Measurements from ENCODE around the gene KAT8.
A peak's percentile ranks its signal among the peaks of the same experiment; 100 is the strongest.
"Not testable (repeated sequence)": the region's sequence is repeated elsewhere in the genome, so short reads cannot be mapped to it uniquely, and the experiment has no call there.

Gene KAT8

DNA sequence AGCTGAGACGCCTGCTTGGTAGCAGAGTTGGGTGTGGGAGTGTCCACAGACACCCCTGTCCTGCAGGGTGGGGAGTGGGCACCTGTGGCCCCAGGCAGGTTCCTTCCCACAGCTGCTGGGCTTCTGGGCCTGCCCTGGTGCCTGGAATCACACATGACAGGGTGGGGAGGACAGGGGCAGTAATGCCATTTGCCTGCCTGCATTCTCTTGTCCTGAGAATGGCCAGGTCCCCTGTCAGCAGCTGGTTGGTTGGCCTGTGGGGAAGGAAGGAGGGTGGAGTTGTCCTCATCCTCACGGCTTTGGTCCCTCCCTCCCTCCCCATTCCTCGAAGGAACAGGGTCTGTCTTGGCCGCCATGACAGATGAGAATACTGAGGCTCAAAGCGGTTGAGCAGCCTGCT is 33.9 kb upstream of the KAT8 start:
- FAIRE-seq (no peak), DNase-seq (ENCODE audit: insufficient read length, low spot score) (no peak)

DNA sequence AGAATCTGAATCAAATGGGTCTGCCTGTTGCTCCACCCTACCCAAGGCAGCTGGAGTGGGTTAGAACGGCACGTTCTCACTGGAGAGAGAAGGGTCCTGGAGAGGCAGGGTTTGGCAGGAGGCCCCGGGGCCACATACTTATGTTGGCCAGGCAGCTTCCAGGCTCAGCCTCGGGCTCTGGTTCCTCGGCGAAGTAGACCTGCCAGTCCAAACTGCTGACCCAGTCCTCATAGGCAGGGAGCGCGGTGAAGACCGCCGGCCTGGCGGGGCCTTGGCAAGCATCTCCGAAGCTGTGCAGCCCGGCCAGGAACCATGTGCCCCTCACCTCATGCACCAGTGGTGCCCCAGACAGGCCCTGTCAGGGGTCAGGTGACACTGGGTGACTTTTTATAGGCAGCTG is 33.5 kb upstream of the KAT8 start:
- no peak for DNase-seq (ENCODE audit: insufficient read length, low spot score)
- FAIRE-seq, result no peak

DNA sequence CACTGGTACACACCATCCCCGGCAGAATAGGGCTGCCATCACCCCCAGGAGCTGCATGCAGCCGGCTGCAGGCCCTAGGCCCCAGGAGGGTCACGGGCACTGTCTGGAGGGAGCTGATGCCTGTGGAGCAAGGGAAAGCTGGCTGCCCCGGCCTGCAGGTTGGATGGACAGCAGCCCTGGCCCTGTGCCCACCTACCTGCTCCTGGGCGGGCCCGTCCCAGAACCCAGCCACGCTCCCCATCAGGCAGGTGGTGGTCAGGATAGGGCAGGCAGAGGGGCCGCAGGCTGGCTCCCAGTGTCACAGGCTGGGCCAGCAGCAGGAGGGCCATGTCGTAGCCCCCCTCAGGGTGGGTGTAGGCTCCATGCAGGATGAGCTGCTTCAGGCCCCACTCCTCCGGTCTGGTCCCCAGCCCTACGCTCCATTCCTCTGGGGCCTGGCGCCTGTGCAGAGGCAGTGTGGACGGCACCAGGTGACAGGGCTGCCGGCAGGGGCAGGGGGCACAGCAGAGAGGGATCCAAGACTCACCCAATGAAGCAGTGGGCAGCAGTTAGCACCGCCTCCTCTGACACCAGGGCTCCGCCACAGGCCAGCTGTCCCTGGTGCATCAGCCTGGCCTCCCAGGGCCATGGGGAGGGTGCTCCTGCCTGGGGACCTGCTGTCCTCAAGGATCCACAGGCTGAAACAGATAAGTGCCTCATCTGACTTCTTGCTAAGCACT is 32.7 kb upstream of the KAT8 start:
- no peak for DNase-seq (ENCODE audit: insufficient read length, low spot score)
- FAIRE-seq, result no peak

DNA sequence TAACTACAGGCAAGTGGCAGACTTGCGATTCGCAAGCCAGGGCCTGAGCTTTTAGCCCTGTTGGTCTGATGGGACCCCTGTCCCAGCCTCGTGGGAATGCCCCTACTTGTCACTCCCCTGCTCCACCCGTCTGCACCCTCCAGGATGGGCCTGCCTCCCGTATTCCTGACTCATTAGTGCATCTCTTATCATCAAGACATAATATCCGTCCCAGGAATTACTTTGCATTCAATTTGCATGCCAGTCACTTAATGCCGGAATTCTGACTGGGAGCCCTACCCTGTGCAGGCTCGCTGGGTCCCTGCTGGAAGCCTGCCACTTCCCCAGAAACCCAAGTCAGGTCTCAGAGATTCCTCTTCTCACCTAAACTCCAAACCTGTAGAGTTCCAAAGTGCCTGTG is 32.1 kb upstream of the KAT8 start:
- FAIRE-seq (no peak), DNase-seq (ENCODE audit: insufficient read length, low spot score) (no peak)

DNA sequence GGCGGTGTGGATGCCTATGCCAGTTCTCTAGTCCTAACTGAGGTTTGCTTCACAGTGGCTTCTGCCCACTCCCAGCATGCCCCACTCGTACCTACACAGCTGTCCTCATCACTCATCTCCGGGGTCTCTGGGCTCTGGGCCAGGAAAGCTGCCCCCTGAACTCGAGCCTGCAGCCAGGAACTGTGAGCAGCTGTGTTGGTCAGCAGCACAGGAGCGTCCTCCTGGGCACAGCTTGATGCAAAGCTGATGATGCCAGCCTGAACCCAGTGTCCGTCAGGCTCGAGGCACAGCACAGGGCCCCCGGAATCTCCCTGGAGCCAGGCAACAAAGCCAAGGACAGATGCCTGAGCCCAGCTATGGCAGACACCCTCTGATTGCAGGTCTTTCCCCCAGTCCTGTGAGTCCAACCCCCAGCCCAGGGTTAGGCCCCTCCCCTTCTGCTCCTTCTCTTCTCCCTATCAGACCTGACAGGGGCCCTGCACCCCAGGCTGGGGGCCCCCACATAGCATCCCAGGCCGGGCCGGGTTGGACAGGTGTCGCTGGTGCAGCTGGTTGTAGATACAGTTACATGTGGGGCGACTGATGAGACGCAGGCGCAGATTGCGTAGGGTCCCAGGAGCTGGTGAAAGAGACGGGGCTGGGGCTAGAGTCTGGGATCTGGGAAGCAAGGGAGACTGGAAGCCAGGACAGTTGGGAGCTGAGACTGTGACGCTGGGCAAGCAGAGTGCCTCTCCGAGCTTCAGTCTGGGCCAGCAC is 31.4 kb upstream of the KAT8 start:
- DNase-seq (ENCODE audit: insufficient read length, low spot score) (no peak), FAIRE-seq (no peak)

DNA sequence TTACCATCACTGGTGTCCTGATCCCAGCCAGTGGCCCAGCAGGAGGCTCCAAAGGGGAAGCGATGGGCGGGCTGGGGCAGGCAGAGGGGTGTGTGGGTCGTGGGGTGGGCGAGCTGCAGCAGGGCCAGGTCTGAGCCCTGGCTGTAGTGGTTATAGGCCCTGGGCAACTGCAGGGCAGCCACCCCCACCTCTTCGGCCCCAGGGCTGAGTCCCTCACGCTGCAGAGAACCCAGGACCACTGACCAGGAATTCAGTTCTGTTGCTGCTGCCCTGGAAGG is 30.9 kb upstream of the KAT8 start:
- FAIRE-seq (no peak), DNase-seq (ENCODE audit: insufficient read length, low spot score) (no peak)

DNA sequence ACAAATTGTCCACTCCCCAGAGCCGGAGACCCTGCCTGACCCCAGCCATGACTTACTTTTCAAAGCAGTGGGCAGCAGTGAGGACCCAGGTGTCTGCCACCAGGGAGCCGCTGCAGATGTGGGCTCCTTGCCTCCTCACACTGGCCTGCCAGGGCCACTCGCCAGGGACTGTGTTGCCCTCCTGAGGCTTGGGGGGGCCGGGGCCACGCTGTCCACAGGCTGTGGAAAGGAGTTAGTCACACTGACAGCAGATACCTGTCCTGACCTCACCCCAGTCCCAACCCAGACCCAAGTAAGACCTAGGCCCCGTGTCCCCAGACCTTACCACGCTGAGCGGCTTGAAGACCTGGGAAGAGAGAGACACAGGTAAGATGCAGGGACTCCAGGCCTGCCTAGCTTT is 30.0 kb upstream of the KAT8 start:
- DNase-seq (ENCODE audit: insufficient read length, low spot score) (no peak), FAIRE-seq (no peak)

DNA sequence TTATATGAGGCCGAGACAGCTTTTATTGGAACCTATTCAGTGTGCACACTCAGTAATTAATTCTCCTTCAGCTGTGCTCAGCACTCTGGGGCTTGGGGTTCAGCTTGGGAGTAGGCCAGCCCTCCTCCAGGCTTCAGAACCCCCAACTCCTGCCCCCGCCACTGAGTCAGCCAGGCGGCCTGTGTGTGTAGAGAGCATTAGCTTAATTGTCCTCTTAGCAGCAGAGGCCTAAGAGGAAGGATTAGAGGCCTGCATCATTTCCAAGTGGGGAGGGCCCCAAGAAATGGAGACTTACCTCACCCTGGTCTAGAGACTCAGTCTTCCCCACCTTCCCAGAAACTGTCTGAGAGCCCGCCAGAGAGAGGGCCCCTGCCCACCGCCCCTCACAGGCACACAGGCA is 29.5 kb upstream of the KAT8 start:
- no peak for DNase-seq (ENCODE audit: insufficient read length, low spot score)

DNA sequence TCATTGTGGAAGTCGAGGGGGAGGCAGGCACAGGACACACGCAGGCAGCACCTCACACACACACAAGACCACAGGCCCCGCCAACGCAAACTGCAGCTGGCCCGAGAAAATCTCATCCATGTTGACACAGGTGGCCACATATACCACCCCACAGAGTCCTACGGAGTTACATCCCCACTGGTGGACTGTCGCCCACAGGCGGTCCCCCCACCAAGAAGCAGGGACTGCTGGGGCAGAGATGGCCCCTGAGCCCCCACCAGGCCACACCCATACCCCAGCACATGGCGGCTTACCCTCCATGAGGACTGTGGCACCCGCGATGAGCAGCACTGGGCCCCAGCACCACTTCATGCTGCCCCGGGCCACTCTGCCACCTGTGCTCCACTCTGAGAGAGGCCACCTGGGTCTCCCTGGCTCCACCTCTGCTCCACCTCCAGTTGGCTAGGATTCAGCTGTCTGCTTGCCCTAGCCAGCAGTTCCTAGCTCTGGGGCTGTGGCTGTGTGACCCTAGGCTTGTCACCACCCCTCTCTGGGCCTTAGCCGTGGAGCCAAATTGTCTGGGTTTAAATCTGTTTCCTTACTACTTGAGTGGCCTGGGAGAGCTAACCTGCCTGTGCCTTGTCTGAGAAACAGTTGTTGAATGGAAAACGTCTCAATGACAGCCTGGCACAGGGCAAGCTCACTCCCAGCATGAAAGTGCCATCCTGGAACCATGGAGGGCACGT is 28.8 kb upstream of the KAT8 start, which contains the start of gene PRSS53:
PRSS53 (minus strand) TSS at position 485 of the 725 bp plus-strand sequence; CDS start at position 351, 134 bp downstream.
- no peak for FAIRE-seq
- no peak for DNase-seq (ENCODE audit: insufficient read length, low spot score)

More for the DNA sequence above, 29.5 kb upstream of the KAT8 start:
- FAIRE-seq, result no peak

DNA sequence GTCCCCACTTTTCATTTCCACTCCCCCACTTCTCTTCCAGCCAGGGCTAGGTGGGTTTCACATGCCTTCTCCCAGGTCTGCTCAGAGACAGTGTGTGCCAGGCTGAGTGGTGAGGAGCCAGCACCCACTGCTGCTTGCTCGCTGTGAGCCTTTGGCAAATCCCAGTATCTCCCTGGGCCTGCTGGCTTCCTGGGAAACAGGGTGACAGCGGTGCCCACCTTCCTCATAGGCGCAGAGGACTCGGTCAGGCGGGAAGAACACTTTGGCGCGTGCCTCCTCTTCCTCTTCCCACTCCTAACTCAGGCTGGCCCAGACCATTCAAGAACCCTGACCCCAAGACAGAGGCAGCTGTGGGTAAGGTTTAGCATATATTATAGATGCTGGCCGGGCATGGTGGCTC is 28.3 kb upstream of the KAT8 start:
- DNase-seq (ENCODE audit: insufficient read length, low spot score) (no peak), FAIRE-seq (no peak)

DNA sequence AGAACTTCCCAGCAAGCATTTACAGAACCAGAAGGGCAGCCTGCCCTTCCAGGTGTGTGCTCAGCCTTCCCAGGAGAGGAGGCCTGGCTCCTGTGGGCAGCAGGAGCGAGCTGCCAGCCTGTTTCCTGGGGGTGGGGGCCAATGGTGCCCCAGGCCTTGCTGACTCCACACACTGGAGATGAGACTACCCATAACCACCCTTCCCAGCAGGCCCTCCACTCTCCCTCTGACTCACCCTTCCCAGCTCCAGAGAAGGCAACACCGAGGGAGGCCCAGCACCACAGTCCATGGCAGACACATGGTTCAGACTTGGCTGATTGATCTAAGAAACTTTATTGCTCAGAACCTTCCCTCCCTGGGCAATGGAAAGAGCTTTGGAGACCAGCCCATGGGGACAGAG is 26.9 kb upstream of the KAT8 start:
- no peak for FAIRE-seq
- DNase-seq (ENCODE audit: insufficient read length, low spot score), result no peak

DNA sequence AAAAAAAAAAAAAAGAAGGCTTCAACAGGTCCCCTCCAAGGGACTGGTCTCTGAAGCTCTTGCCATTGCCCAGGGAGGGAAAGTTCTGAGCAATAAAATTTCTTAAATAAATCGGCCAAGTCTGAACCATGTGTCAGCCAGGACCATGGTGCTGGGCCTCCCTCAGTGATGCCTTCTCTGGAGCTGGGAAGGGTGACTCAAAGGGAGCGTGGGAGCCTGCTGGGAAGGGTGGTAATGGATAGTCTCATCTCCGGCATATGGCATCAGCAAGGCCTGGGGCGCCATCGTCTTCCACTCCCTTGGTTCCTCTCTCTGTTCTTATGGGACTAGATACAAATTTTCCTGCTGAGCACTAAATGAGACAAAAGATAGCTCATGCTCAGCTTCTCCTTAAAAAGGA is 25.1 kb upstream of the KAT8 start:
- FAIRE-seq, result no peak
- no peak for DNase-seq (ENCODE audit: insufficient read length, low spot score)

DNA sequence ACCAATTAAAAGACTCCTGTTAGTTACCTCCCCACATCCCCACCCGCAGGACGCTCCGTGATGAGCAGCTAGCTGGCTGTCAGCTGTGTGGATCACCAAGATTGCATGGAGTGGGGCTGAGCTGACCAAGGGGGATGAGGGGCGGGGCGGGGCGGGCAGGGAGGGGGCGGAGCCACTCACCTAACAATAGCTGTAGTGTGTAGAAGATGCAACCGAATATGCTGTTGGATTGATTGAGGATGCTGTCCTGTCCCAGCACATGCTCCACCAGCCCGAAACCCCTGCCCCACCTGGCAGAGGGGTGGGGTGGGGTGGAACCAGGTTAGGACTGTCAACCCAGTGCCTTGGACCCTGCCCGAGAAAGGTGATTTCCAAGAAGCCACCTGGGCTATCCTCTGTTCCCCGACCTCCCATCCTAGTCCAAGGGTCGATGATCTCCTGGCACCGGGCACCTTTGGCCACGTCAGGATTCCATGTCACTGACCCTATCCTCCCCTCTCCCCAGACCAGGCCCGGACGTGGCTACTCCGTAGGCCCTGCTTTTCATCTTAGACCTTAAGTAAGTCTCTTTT is 24.2 kb upstream of the KAT8 start:
- FAIRE-seq (no peak), DNase-seq (ENCODE audit: insufficient read length, low spot score) (no peak)

DNA sequence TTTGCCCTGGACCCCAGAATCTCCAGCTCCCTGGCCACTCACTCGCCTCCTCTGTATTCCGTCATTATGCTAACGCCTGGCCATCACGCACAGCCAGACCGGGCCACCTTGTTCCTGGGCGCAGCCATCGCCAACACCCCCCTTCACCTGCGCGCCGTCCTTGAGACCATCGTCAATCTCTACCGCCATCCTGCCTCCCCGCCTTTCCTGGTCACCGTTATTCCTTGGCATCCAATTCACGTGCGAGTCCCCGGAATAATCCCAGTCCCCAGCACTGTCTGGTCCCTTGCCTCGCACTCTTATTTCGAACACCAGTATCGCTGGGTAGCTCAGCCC is 23.4 kb upstream of the KAT8 start:
- FAIRE-seq (no peak), DNase-seq (ENCODE audit: insufficient read length, low spot score) (no peak)

DNA sequence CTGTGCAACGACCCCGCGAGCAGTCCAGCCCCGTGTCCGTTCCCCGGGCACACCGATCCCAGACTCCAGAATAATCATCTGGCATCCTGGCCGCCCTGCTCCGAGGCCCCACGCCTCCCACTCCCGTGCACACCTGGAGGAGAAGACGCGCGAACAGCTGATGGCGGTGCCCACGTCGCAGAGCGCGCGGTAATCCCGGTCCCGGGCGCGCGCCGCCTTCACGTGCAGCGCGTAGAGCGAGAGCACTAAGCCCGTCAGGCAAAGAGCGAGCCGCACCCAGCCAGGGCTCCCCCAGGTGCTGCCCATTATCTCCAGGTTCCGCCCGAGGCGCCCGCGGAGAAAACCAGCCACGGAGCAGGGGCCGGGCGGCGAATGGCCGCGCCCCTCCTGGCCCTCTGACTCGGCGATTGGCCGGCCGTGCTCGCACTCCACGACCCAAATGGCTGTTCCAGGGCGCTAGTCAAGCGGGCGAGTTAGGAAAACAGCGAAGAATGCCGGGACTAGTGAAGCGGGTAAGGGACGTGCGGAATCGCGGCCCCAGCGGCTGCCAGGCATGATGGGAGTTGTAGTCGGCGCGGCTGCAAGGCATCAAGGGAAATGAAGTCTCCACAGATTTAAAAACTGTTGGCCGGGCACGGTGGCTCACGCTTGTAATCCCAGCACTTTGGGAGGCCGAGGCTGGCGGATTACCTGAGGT is 22.9 kb upstream of the KAT8 start, which contains the start of gene VKORC1:
VKORC1 (minus strand) TSS at position 374 of the 697 bp plus-strand sequence; CDS start at position 306, 68 bp downstream.
- peak; percentile 84 for FAIRE-seq
- peak; percentile 88 for DNase-seq (ENCODE audit: insufficient read length, low spot score)

DNA sequence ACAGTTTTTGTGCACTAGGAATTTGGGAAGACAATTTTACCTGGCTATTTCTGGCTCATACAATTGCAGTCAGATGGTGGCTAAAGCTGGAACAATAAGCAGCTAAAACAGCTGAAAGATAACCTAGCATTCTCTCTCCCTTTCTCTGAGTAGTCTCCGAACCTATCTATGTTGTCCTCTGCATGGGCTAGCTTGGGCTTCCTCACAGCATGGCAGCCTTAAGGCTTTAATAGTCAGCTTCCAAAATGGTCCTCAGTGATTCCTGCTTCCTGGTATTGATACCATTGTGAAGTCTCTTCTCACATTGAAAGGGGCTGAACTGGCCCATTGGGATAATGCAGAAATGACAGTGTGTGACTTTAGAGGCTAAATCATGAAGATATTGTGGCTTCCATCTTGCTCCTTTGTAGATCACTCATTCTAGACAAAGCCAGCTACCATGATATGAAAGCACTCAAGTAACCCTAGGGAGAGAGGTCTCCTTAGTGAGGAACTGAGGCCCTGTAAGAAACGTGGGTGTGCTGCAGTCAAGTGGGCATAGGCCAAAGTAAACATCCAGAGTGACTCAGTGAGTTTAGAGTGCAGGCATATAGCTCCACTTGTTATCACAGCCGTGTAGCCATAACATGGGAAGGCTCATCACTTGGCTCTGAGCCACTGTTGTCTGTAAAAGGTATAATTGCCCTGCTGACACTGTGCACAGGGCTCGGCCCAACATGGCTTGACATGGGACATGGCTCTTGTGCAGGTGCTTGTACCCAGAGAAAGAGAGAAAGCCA is 17.4 kb upstream of the KAT8 start:
- DNase-seq (ENCODE audit: insufficient read length, low spot score) (no peak), FAIRE-seq (no peak)

DNA sequence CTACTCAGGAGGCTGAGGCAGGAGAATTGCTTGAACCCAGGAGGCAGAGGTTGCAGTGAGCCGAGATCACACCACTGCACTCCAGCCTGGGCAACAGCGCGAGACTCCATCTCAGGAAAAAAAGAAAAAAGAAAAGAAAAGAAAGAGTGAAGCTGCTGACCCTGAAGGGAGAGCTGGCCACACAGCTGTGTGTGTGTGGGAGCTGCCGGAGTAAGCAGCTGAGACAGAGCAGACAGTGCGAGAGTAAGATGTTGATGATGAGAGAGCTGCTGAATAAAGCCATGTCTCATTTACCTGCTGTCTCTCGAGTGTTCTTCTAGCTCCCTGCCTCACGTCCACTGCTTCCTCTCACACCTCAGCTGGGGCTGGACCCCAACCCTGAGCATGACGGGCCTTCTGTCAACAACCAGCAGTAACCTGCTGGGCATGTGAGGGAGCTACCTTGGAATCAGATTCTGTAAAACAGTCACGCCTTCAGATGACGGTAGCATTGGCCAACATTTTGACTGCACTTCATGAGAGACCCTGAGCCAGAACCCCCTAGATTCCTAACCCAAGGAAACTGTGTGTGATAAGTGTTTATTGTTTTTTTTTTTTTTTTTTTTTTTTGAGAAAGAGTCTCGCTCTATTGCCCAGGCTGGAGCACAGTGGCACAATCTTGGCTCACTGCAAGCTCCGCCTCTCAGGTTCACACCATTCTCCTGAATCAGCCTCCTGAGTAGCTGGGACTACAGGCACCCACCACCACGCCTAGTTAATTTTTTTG is 16.4 kb upstream of the KAT8 start:
- not testable (repeated sequence) for FAIRE-seq; DNase-seq (ENCODE audit: insufficient read length, low spot score)

DNA sequence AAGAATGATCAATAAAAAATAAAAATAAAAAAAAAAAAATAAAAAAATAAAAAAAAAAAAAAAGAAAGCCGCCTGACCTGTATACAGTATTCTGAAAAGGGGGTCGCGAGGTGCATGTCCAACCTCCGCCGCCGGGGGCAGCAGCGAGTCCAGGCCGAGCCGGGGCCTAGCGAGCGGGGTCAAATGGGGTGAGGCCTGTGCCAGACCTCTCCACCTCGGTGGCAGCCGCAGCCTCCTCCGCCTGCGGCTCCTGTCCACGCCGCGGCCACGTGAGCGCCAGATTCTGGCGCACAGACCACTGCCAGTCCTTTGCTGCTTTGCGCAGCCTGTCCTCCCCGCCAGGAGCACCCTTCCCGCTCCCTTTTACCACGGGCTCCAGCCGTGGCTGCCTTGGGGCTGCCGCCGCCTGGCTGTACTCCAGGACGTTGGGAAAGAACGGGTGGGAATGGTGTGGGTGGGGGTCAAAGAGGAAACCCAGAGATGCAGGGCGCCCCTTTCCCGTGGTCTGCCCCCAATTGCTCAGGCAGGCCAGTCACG is 11.7 kb upstream of the KAT8 start:
- FAIRE-seq, result no peak

More for the DNA sequence above, 11.7 kb upstream of the KAT8 start:
- peak; percentile 94 for DNase-seq (ENCODE audit: insufficient read length, low spot score)

Data from GM19239 (cell line).